Natural killer cell treated with Interleukin-12 subunit alpha and Interleukin-12 subunit beta and Interleukin-15 and Interleukin-18, amount 100 ng/mL, for 72 hours (primary cell): ENCODE measurements around the gene FCSK. TPM values are rescaled to one million over a fixed set of nuclear protein-coding genes. Genes with fewer than 3 reads are reported as not detected.
A peak's percentile ranks its signal among the peaks of the same experiment; 100 is the strongest.
"Not testable (repeated sequence)": the region's sequence is repeated elsewhere in the genome, so short reads cannot be mapped to it uniquely, and the experiment has no call there.

Experiments used
- ATAC-seq, 2 donors: fragments of 150-1000 bp; cut with Tn5 transposase in 1 of 2; sonication (Bioruptor Pico), chemical (Tn5 transposase) in 1 of 2; 2 replicates each; pipeline ENCODE4 v1.10.0; 2021
- DNase-seq: peaks from one replicate; pipeline ENCODE4 v3.0.0; 2022; ENCODE audit warnings: low spot score
- H3K27ac Mint-ChIP-seq, 2 donors: 1 replicate in 1 of 2; 2 replicates in 1 of 2; pipeline ENCODE4 v1.8.0; 2022; ENCODE audit warnings: mixed read lengths in 2 of 2, mild to moderate bottlenecking in 1 of 2, moderate library complexity in 1 of 2
- H3K27me3 Mint-ChIP-seq, 2 donors: 1 replicate in 1 of 2; 2 replicates in 1 of 2; pipeline ENCODE4 v1.8.0; 2022; ENCODE audit warnings: mixed read lengths in 2 of 2
- H3K36me3 Mint-ChIP-seq: one replicate; pipeline ENCODE4 v1.8.0; 2022; ENCODE audit warnings: mixed read lengths
- H3K4me1 Mint-ChIP-seq, 2 donors: 1 replicate in 1 of 2; 2 replicates in 1 of 2; pipeline ENCODE4 v1.8.0; 2022; ENCODE audit warnings: low read depth in 2 of 2, mixed read lengths in 2 of 2, mild to moderate bottlenecking in 1 of 2
- H3K4me3 Mint-ChIP-seq: one replicate; pipeline ENCODE4 v1.8.0; 2022; ENCODE audit warnings: mixed read lengths
- H3K9me3 Mint-ChIP-seq: 2 replicates; pipeline ENCODE4 v1.8.0; 2022; ENCODE audit warnings: mixed read lengths
- total RNA-seq, 2 donors: library from RNA; stranded (reverse); gene quantifications; one replicate each; pipeline ENCODE4 v1.2.3, GENCODE V29; 2022

Gene FCSK
- total RNA-seq, 2 donors from 2014 or later = 19.4 to 35.2 TPM

- DNase-seq (peak; percentile 74), ATAC-seq (peak; percentile 69 to 85)
- Mint-ChIP-seq H3K4me3 (peak within 1 kb of the TSS; percentile 99), H3K27me3 (no peaks in the 10 kb centered on the region), H3K27ac (peak within 1 kb of the TSS; percentile 99 to 100), H3K9me3 (no peaks in the 10 kb centered on the region), H3K36me3 (peaks cover 37% of the 10 kb centered on the region), H3K4me1 (peaks cover 54% of the 10 kb centered on the region in 2 donors)
Measured at GRCh38 chr16:70523743-70524398, 69.5 kb downstream of the FCSK start, which contains the start of gene SF3B3. TSS of gene SF3B3 (plus strand) at chr16:70523816. CDS start at chr16:70526657, 2,841 bp downstream.

GRCh38 chr16:70524399-70524825 lies 70.0 kb downstream of the FCSK start:
- Mint-ChIP-seq H3K36me3 (peaks cover 42% of the 10 kb centered on the region), H3K4me3 (peak overlapping the region; percentile 99), H3K4me1 (peaks cover 57 to 59% of the 10 kb centered on the region in 2 donors), H3K27ac (peak overlapping the region; percentile 99 to 100)
- ATAC-seq, H3K27me3 Mint-ChIP-seq, DNase-seq, H3K9me3 Mint-ChIP-seq: not testable (repeated sequence)

GRCh38 chr16:70526403-70526802 lies 72.0 kb downstream of the FCSK start:
- no peak for ATAC-seq
- peak overlapping the region; percentile 11 to 62 for H3K27ac Mint-ChIP-seq
- H3K4me1 Mint-ChIP-seq = peaks cover 46 to 47% of the 10 kb centered on the region in 2 donors
- DNase-seq = no peak
- H3K27me3 Mint-ChIP-seq = no peaks in the 10 kb centered on the region
- peak overlapping the region; percentile 99 for H3K4me3 Mint-ChIP-seq
- peaks cover 50% of the 10 kb centered on the region for H3K36me3 Mint-ChIP-seq
- no peaks in the 10 kb centered on the region for H3K9me3 Mint-ChIP-seq

GRCh38 chr16:70527315-70527996 lies 73.1 kb downstream of the FCSK start:
- no peak for ATAC-seq
- Mint-ChIP-seq H3K27ac (peak overlapping the region; percentile 11 to 62), H3K4me3 (peak overlapping the region; percentile 99), H3K36me3 (peaks cover 52% of the 10 kb centered on the region), H3K27me3 (no peaks in the 10 kb centered on the region), H3K9me3 (no peaks in the 10 kb centered on the region), H3K4me1 (peaks cover 42 to 43% of the 10 kb centered on the region in 2 donors)
- no peak for DNase-seq

GRCh38 chr16:70529051-70529777 lies 74.8 kb downstream of the FCSK start:
- peak overlapping the region in 1 of 2 donors; percentile 12 for H3K27ac Mint-ChIP-seq
- no peaks in the 10 kb centered on the region for H3K27me3 Mint-ChIP-seq
- peak overlapping the region; percentile 64 for H3K4me3 Mint-ChIP-seq
- peaks cover 34 to 43% of the 10 kb centered on the region in 2 donors for H3K4me1 Mint-ChIP-seq
- peaks cover 57% of the 10 kb centered on the region for H3K36me3 Mint-ChIP-seq
- ATAC-seq = no peak
- no peaks in the 10 kb centered on the region for H3K9me3 Mint-ChIP-seq
- DNase-seq = no peak

Other genes starting within 250 kb of the FCSK start
- 10 to 100 TPM; 29.0 to 57.0 TPM for gene EXOSC6, start 202.7 kb upstream of the FCSK start, total RNA-seq
- 100 to 1,000 TPM; 109 to 130 TPM for gene AARS1, start 165.1 kb upstream of the FCSK start, total RNA-seq
- 10 to 100 TPM; 34.6 to 42.3 TPM for gene DDX19B, start 155.4 kb upstream of the FCSK start, total RNA-seq
- gene DDX19A, start 107.7 kb upstream of the FCSK start, total RNA-seq = 10 to 100 TPM; 41.5 to 64.0 TPM
- 10 to 100 TPM; 63.0 to 66.0 TPM for gene ST3GAL2, start 15.5 kb upstream of the FCSK start, total RNA-seq
- gene COG4, start 69.0 kb downstream of the FCSK start, total RNA-seq = 10 to 100 TPM; 39.5 to 54.8 TPM
- gene SF3B3, start 69.2 kb downstream of the FCSK start, total RNA-seq = 100 to 1,000 TPM; 394 to 560 TPM
- gene IL34, start 192.0 kb downstream of the FCSK start, total RNA-seq = 1 to 10 TPM in 1 of 2 donors, not detected in 1; 1.2 TPM
- gene MTSS2, start 231.5 kb downstream of the FCSK start, total RNA-seq = 1 to 10 TPM in 1 of 2 donors, under 1 TPM in 1; 0.70 to 1.5 TPM